Nephron (organoid): ENCODE data around the gene EBF4.

ENCODE experiments used
- H3K27ac Mint-ChIP-seq, 3 experiments: 2 replicates each; pipeline ENCODE4 v1.8.0; 2020; ENCODE audit warnings: mixed read lengths in 3 of 3, mild to moderate bottlenecking in 2 of 3, moderate library complexity in 1 of 3
- H3K27me3 Mint-ChIP-seq: 2 replicates; pipeline ENCODE4 v1.8.0; 2021; ENCODE audit warnings: low read depth, mild to moderate bottlenecking, moderate library complexity, mixed read lengths
- H3K36me3 Mint-ChIP-seq: 2 replicates; pipeline ENCODE4 v1.8.0; 2020; ENCODE audit warnings: low read depth, mixed read lengths
- H3K4me1 Mint-ChIP-seq: 2 replicates; pipeline ENCODE4 v1.8.0; 2020; ENCODE audit warnings: mixed read lengths
- H3K4me3 Mint-ChIP-seq, 3 experiments: 2 replicates each; pipeline ENCODE4 v1.8.0; 2020; ENCODE audit warnings: mild to moderate bottlenecking in 3 of 3, mixed read lengths in 3 of 3, moderate library complexity in 2 of 3
- H3K9me3 Mint-ChIP-seq: 2 replicates; pipeline ENCODE4 v1.8.0; 2020; ENCODE audit warnings: mixed read lengths
- TF ChIP-seq, protein P1 (sequence below), 3 experiments: fragments of 200-600 bp; sonication (generic); IDR thresholded peaks; one replicate each; pipeline ENCODE4 v1.5.0; 2021; ENCODE audit warnings: antibody characterized with exemption in 3 of 3; ENCODE audit not compliant: unreplicated experiment in 3 of 3

The EBF4 gene

DNA sequence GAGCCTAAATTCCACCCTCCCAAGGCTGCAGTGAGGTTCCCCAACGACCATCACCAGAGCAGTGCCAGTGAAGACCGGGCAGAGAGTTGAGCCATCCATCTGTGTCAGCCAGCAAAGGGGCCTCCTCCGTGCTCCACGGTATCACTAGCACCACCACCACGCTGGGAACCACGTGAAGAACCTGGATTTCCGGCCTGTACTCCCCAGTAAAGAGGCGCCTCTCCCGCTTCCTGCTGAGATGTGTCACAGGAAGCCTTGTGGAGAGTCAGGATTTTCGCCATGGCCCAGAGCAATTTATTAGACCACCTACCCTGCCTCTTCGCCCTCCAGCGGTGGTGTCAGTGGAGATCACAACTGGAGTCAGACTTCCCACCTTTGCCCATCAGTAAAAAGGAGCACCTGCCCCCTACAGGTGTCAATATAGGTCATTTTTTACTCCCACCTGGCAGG lies 79.1 kb downstream of the EBF4 start:
- peaks cover 7% of the 10 kb centered on the region for H3K9me3 Mint-ChIP-seq

DNA sequence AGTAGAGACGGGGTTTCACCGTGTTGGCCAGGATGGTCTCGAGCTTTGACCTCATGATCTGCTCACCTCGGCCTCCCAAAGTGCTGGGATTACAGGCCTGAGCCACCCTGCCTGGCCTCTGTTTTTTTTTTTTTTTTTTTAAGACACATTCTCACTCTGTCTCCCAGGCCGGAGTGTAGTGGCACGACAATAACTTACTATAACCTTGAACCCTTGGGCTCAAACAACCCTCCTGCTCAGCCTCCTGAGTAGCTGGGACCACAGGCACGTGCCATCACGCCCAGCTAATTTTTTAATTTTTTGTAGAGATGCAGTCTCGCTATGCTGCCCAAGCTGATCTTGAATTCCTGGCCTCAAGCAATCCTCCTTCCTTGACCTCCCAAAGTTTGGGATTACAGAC lies 81.2 kb downstream of the EBF4 start:
- no peak overlapping the region for H3K4me3 Mint-ChIP-seq
- H3K27me3 Mint-ChIP-seq = peaks cover 9% of the 10 kb centered on the region
- H3K9me3 Mint-ChIP-seq = peaks cover 12% of the 10 kb centered on the region
- H3K36me3 Mint-ChIP-seq = no peaks in the 10 kb centered on the region
- H3K4me1 Mint-ChIP-seq = no peaks in the 10 kb centered on the region
- TF ChIP-seq, protein P1, sequence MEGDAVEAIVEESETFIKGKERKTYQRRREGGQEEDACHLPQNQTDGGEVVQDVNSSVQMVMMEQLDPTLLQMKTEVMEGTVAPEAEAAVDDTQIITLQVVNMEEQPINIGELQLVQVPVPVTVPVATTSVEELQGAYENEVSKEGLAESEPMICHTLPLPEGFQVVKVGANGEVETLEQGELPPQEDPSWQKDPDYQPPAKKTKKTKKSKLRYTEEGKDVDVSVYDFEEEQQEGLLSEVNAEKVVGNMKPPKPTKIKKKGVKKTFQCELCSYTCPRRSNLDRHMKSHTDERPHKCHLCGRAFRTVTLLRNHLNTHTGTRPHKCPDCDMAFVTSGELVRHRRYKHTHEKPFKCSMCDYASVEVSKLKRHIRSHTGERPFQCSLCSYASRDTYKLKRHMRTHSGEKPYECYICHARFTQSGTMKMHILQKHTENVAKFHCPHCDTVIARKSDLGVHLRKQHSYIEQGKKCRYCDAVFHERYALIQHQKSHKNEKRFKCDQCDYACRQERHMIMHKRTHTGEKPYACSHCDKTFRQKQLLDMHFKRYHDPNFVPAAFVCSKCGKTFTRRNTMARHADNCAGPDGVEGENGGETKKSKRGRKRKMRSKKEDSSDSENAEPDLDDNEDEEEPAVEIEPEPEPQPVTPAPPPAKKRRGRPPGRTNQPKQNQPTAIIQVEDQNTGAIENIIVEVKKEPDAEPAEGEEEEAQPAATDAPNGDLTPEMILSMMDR (IDR thresholded peaks at IDR 0.05; ENCODE audit: unreplicated experiment in 3 of 3) = no peak
- H3K27ac Mint-ChIP-seq = no peak overlapping the region

More for the DNA sequence above, 79.1 kb downstream of the EBF4 start:
- TF ChIP-seq, protein P1 (IDR thresholded peaks at IDR 0.05; ENCODE audit: unreplicated experiment in 3 of 3) = no peak
- peaks cover 16% of the 10 kb centered on the region for H3K27me3 Mint-ChIP-seq
- no peak overlapping the region for H3K4me3 Mint-ChIP-seq
- no peaks in the 10 kb centered on the region for H3K36me3 Mint-ChIP-seq
- no peak overlapping the region for H3K27ac Mint-ChIP-seq
- H3K4me1 Mint-ChIP-seq = no peaks in the 10 kb centered on the region

DNA sequence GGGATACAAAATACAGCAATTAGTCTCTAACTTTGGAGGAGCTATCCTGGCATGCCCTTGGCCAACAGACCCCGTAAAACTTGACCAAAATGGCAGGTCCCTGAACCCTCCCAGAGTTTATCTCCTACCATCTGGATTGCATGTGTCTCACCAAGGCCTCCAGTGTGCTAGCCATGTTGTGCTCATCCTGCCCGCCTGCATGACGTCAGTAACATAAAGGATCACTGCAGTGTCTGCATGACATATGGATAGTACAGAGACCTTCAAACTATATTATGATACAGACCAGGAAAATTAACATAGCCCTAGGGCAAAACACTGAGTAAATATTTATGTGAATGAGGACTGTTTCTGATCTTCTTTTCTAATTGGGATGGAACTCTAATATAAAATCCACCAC lies 82.6 kb downstream of the EBF4 start:
- Mint-ChIP-seq H3K9me3 (peaks cover 12% of the 10 kb centered on the region), H3K4me1 (no peaks in the 10 kb centered on the region), H3K36me3 (no peaks in the 10 kb centered on the region), H3K27me3 (peaks cover 9% of the 10 kb centered on the region), H3K27ac (no peak overlapping the region), H3K4me3 (no peak overlapping the region)
- TF ChIP-seq, protein P1 (IDR thresholded peaks at IDR 0.05; ENCODE audit: unreplicated experiment in 3 of 3) = no peak

DNA sequence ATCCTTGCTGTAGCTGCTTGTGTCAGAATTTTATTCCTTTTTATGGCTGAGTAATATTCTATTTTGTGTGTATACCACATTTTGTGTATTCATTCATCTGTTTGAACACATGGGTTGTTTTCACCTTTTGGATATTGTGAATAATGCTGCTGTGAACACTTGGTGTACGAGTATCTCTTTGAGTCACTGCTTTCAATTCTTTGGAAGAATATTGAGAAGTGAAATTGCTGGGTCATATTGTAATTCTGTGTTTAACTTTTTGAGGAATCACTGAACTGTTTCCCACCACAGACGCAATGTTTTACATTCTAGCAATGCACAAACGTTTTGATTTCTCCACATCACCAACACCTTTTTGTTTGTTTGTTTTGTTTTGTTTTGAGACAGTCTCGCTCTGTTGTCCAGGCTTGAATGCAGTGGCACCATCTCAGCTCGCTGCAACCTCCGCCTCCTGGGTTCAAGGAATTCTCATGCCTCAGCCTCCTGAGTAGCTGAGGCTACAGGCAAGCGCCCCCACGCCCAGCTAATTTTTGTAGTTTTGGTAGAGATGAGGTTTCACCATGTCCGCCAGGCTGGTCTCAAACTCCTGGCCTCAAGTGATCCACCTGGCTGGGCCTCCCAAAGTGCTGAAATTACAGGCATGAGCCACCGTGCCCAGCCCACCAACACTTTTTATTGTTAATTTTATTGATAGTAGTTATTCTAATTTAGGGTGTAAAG lies 86.2 kb downstream of the EBF4 start:
- Mint-ChIP-seq H3K4me1 (no peaks in the 10 kb centered on the region), H3K27me3 (peaks cover 19% of the 10 kb centered on the region), H3K4me3 (no peak overlapping the region), H3K27ac (no peak overlapping the region), H3K9me3 (peaks cover 12% of the 10 kb centered on the region), H3K36me3 (no peaks in the 10 kb centered on the region)
- TF ChIP-seq, protein P1 (IDR thresholded peaks at IDR 0.05; ENCODE audit: unreplicated experiment in 3 of 3) = no peak

DNA sequence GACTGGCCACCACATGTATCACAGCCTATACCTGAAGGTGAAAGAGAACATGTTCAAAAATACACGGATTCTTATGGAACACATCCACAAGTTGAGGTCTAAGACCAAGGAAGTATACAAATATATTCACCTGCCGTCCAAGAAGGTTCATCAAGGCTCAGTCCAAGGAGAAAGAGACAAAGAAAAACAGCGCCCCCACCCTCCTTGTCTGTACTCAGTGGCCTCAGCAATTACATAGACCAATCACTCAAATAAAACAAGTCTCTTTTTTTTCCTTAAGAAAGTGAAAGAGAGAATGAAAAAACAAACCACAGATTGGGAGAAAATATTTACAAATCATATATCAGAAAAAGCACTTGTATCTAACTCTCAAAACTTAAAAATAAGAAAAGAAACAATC lies 88.4 kb downstream of the EBF4 start:
- Mint-ChIP-seq H3K9me3 (peaks cover 8% of the 10 kb centered on the region), H3K27ac (no peak overlapping the region), H3K36me3 (no peaks in the 10 kb centered on the region), H3K27me3 (peaks cover 26% of the 10 kb centered on the region), H3K4me1 (no peaks in the 10 kb centered on the region), H3K4me3 (no peak overlapping the region)
- TF ChIP-seq, protein P1 (IDR thresholded peaks at IDR 0.05; ENCODE audit: unreplicated experiment in 3 of 3) = no peak
